Neuron (in vitro differentiated cells): ENCODE results near the gene SLC17A3.

Experiments
- H2AFZ ChIP-seq: one replicate; pipeline ENCODE4 v1.6.1; 2013; ENCODE audit warnings: low read depth, mild to moderate bottlenecking, inconsistent platforms, low read length, moderate library complexity
- H3K27me3 ChIP-seq: one replicate; pipeline ENCODE4 v1.6.1; 2013; ENCODE audit warnings: low read length; ENCODE audit not compliant: insufficient read depth
- H3K36me3 ChIP-seq: one replicate; pipeline ENCODE4 v1.6.1; 2013; ENCODE audit warnings: low read length; ENCODE audit not compliant: insufficient read depth
- H3K4me1 ChIP-seq: one replicate; pipeline ENCODE4 v1.6.1; 2013; ENCODE audit warnings: low read length; ENCODE audit not compliant: insufficient read depth
- H3K4me3 ChIP-seq: 2 replicates; pipeline ENCODE4 v1.5.1; 2013; ENCODE audit warnings: mild to moderate bottlenecking, low read length, moderate library complexity
- H3K9me3 ChIP-seq: one replicate; pipeline ENCODE4 v1.6.1; 2013; ENCODE audit warnings: low read length

Gene SLC17A3

GRCh38 chr6:25880601-25881000 lies 6.6 kb upstream of the SLC17A3 start:
- Histone ChIP-seq H3K4me1 (no peaks in the 10 kb centered on the region), H3K36me3 (no peaks in the 10 kb centered on the region), H3K4me3 (no peak overlapping the region), H3K9me3 (no peaks in the 10 kb centered on the region), H3K27me3 (no peaks in the 10 kb centered on the region), H2AFZ (no peak overlapping the region)

DNA sequence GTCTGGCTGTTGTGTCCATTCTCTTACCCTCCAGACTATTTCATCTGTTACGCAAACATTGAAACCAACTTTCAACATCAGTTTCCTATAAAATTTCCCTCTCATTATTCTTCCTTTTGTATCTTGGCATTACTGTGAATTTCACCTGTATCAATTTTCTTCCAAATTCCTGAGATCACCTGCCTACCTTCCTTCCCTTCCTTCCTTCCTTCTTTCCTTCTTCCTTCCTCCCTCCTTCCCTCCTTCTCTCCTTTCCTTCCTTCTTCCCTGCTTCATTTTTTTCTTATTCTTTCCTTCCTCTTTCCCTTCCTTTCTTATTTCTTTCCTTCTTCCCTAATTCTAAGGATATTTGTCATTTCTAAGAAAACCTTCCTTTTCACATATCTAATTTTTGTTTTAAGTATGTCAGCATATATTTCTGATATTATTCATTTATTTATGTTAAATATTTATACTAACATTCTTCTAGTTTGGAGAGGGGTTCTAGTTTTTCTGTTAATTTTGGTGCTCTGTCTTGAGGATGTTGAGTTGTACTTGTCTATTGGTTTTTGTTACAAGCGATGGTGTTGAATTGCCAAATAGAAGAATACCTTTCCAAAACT lies 4.8 kb upstream of the SLC17A3 start:
- no peak overlapping the region for H3K4me3 ChIP-seq
- no peaks in the 10 kb centered on the region for H3K9me3 ChIP-seq
- H3K27me3 ChIP-seq = no peaks in the 10 kb centered on the region
- H3K36me3 ChIP-seq = no peaks in the 10 kb centered on the region
- H2AFZ ChIP-seq = no peak overlapping the region
- H3K4me1 ChIP-seq = no peaks in the 10 kb centered on the region

GRCh38 chr6:25875926-25876602 lies 2.0 kb upstream of the SLC17A3 start:
- H3K27me3 ChIP-seq = no peaks in the 10 kb centered on the region
- no peaks in the 10 kb centered on the region for H3K9me3 ChIP-seq
- H3K4me1 ChIP-seq = no peaks in the 10 kb centered on the region
- no peak overlapping the region for H2AFZ ChIP-seq
- H3K36me3 ChIP-seq = no peaks in the 10 kb centered on the region
- no peak overlapping the region for H3K4me3 ChIP-seq

GRCh38 chr6:25875563-25875905 lies 1.5 kb upstream of the SLC17A3 start:
- H3K4me3 ChIP-seq = no peak overlapping the region
- no peaks in the 10 kb centered on the region for H3K4me1 ChIP-seq
- H2AFZ ChIP-seq = no peak overlapping the region
- no peaks in the 10 kb centered on the region for H3K36me3 ChIP-seq
- H3K9me3 ChIP-seq = no peaks in the 10 kb centered on the region
- H3K27me3 ChIP-seq = no peaks in the 10 kb centered on the region

DNA sequence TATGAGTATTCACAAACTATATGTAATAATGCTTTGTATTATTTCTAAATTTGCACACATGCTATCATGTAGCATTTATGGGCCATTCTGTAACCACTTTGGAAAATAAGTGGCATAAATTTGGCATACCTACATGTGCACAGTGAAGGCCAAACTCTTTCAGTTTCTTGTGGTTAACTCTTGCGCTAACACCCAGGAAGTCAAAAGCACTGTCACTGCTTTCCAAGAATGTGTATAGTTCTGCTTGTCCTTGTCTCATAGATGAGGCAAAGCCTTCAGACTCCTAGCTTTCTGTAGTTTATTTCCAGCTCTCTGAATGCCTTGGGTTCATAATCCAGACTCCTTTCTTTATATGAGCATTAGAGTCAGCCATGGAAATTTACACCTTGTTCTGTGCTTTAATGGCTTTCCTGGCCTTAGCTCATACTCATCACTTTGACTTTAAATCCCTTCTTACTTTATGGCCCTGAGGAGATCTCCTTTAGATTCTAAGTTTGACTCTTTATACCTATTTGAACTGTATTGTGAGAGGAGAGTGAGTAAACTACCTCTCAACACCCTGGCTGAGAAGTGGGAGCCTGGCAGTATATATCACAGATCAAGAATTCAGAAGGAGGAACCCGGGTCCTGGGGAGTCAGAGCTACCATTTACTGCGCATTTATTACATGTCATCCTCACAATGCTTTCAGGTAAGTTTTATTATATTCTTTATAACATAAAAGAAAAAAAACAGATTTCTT lies 949 bp upstream of the SLC17A3 start:
- H3K4me3 ChIP-seq = no peak overlapping the region
- H3K27me3 ChIP-seq = no peaks in the 10 kb centered on the region
- no peak overlapping the region for H2AFZ ChIP-seq
- H3K9me3 ChIP-seq = no peaks in the 10 kb centered on the region
- no peaks in the 10 kb centered on the region for H3K36me3 ChIP-seq
- no peaks in the 10 kb centered on the region for H3K4me1 ChIP-seq

DNA sequence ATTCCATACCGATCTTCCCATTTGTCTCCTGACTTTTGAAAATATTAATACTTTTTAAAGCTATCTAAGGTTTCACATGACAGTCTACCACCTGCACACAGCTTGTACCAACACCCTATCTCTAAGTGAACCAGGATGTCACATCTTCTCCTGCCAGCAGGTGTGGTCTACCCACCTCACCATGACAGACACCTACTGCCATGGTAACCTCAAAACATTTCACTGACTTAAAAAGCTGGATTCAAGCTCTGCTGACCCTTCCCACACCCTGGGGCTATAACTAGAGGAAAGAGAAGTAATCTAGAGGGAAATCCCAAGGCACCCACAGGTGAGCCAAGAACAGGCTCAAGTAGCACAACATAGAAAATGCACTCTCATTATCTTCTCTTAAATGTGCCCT lies 1.2 kb downstream of the SLC17A3 start:
- Histone ChIP-seq H3K9me3 (no peaks in the 10 kb centered on the region), H3K27me3 (no peaks in the 10 kb centered on the region), H3K4me1 (no peaks in the 10 kb centered on the region), H3K4me3 (no peak overlapping the region), H2AFZ (no peak overlapping the region), H3K36me3 (no peaks in the 10 kb centered on the region)

DNA sequence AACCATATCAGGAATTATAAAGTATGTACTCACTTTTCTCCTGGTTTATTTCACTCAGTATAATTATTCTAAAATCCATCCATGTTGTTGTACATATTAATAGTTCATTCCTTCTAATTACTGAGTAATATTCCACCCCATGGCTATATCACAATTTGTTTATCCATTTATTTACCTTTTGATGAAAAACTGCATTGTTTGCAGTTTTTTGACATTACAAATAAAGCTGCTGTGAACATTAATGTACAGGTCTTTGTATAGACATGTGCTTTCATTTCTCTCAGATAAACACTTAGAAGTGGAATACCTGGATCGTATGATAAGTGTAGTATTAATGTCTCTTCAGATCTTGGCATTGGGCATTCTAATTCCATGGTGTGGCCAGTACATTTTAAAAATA lies 4.2 kb downstream of the SLC17A3 start:
- Histone ChIP-seq H3K36me3 (no peaks in the 10 kb centered on the region), H3K4me1 (no peaks in the 10 kb centered on the region), H2AFZ (no peak overlapping the region), H3K27me3 (no peaks in the 10 kb centered on the region), H3K9me3 (no peaks in the 10 kb centered on the region), H3K4me3 (no peak overlapping the region)

DNA sequence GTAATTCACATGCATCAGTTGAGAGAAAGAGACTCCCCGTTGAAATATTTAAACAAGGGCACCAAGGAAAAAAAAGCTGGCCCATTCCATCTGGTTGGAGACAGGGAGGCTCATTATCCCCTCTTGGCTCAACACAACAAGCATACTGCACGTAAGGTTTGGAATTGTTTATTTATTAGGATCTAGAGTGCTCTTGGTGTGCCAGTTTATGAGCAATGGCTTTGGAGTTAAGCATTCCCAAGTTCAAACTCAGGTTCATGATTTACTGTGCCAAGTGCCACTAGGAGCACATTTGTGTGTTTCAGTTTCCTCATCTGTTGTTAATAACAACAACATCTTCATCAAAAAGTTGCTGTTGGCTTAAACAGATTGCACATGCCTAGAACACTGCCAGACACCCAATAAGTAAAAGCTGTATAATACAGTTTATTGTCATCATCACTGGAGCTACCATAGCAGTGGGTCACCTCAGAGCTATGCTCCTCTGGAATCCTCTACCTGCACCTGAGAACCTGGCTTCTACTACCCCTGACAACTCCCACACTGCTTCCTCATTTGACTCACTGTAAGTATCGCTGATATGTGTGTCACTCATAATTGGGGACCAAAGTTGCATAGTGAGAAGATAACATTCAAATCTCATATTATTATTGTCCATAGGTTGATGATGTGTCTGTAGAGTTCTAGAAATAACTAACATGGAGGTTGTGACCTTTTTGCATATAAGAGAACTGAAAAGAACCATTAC lies 5.4 kb downstream of the SLC17A3 start:
- H3K9me3 ChIP-seq = no peaks in the 10 kb centered on the region
- no peak overlapping the region for H2AFZ ChIP-seq
- H3K36me3 ChIP-seq = no peaks in the 10 kb centered on the region
- no peaks in the 10 kb centered on the region for H3K27me3 ChIP-seq
- no peaks in the 10 kb centered on the region for H3K4me1 ChIP-seq
- no peak overlapping the region for H3K4me3 ChIP-seq

- Histone ChIP-seq H3K36me3 (no peaks in the 10 kb centered on the region), H3K9me3 (no peaks in the 10 kb centered on the region)
These were observed 8.0 kb downstream of the SLC17A3 start for GRCh38 chr6:25866011-25866410.

GRCh38 chr6:25863360-25863759 lies 10.7 kb downstream of the SLC17A3 start:
- no peak overlapping the region for H3K4me3 ChIP-seq
- H2AFZ ChIP-seq = no peak overlapping the region
- H3K27me3 ChIP-seq = no peaks in the 10 kb centered on the region
- no peaks in the 10 kb centered on the region for H3K9me3 ChIP-seq
- no peaks in the 10 kb centered on the region for H3K36me3 ChIP-seq
- no peaks in the 10 kb centered on the region for H3K4me1 ChIP-seq

More at GRCh38 chr6:25866011-25866410, 8.0 kb downstream of the SLC17A3 start:
- no peaks in the 10 kb centered on the region for H3K4me1 ChIP-seq
- no peaks in the 10 kb centered on the region for H3K27me3 ChIP-seq
- H2AFZ ChIP-seq = no peak overlapping the region
- H3K4me3 ChIP-seq = no peak overlapping the region

DNA sequence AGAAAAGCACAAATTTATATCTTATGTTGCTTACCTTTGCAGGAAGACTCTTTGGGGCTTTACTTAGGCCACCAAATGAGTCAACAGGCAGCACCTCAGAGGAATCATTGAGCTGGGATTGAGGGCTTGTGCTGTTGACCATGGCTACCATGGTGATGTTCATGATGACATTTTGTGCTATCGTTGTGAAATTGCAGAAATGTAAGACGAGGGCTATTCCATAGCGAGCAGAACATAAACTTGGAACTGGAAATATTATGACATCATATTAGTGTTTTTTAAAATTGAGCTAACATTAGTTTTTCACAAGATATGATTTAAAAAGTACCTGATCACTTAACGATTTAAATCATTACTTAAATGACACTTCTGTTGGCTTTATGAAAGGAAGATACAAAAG lies 11.8 kb downstream of the SLC17A3 start:
- no peak overlapping the region for H3K4me3 ChIP-seq
- H3K36me3 ChIP-seq = no peaks in the 10 kb centered on the region
- no peaks in the 10 kb centered on the region for H3K4me1 ChIP-seq
- H3K9me3 ChIP-seq = no peaks in the 10 kb centered on the region
- no peaks in the 10 kb centered on the region for H3K27me3 ChIP-seq
- no peak overlapping the region for H2AFZ ChIP-seq

- no peaks in the 10 kb centered on the region for H3K9me3 ChIP-seq
- H3K4me1 ChIP-seq = no peaks in the 10 kb centered on the region
- H3K4me3 ChIP-seq = no peak overlapping the region
- no peak overlapping the region for H2AFZ ChIP-seq
- no peaks in the 10 kb centered on the region for H3K36me3 ChIP-seq
- no peaks in the 10 kb centered on the region for H3K27me3 ChIP-seq
These were observed 21.3 kb downstream of the SLC17A3 start for GRCh38 chr6:25852756-25853155.

DNA sequence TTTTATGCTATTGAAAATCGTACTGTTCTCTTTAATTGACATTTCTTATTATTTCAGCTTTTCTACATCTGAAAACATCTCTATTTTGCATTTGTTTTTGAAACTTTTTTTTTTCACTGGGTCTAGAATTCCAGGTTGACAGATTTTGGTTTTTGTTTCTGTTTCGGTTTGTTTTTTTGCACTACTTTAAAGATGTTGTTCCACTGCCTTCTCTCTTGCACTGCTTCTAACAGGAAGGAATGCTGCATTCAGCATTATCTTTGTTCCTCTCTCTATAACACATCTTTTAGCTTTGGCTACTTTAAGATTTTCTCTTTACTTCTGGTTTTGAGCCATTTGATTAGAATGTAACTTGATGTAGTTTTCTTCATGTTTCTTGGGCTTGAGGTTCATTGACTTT lies 22.1 kb downstream of the SLC17A3 start:
- no peaks in the 10 kb centered on the region for H3K4me1 ChIP-seq
- no peak overlapping the region for H3K4me3 ChIP-seq
- no peaks in the 10 kb centered on the region for H3K27me3 ChIP-seq
- H3K36me3 ChIP-seq = no peaks in the 10 kb centered on the region
- no peaks in the 10 kb centered on the region for H3K9me3 ChIP-seq
- no peak overlapping the region for H2AFZ ChIP-seq
